ENCODE measurements around the gene HMG20B.

DNA sequence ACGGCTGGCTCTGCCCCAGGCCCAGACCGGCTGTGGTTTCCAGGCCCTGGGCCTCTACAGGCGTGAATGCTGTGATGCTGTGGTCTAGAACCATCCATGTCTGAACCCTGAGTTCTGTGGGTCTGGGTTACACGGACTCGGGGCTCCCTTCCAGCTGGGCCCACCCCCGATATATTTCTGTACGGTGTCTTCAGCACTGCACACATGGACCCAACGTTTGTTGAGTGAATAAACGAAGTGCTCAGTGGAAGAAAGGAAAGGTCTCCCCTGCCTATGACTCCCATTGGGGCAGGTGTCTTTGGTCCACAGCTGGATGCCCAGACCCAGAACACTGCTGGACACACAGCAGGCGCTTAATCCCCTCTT lies 27.1 kb upstream of the HMG20B start:
- TF ChIP-seq POLR2A (IDR thresholded peaks at IDR 0.05; ENCODE audit: low read depth, low read length): no peak
- no peak for TF ChIP-seq POLR2AphosphoS5 (IDR thresholded peaks at IDR 0.05; ENCODE audit: low read depth, low read length)
- TF ChIP-seq TAF1 (IDR thresholded peaks at IDR 0.05; ENCODE audit: borderline replicate concordance, low read depth, low read length): no peak
